ENCODE measurements around the gene TRIAP1.

GRCh38 chr12:120467439-120467838 is 21.3 kb upstream of the TRIAP1 start:
- TF ChIP-seq CTCF (IDR thresholded peaks at IDR 0.05) (no peak), POLR2AphosphoS5 (IDR thresholded peaks at IDR 0.05) (no peak), POLR2A (IDR thresholded peaks at IDR 0.05) (no peak)
